HG03571 (cell line): ENCODE results near the gene OR4E1.
"Not testable (repeated sequence)": the region's sequence is repeated elsewhere in the genome, so short reads cannot be mapped to it uniquely, and the experiment has no call there.

Experiments
- ATAC-seq: cut with Tn5 transposase; IDR thresholded peaks from one replicate; pipeline ENCODE4 v1.9.1; 2021; ENCODE audit not compliant: unreplicated experiment

Gene OR4E1

GRCh38 chr14:21673718-21674117 is at the start of gene OR4E1:
OR4E1 (minus strand) TSS chr14:21673818; CDS start chr14:21670935, 2,883 bp downstream.
- no peak for ATAC-seq

- ATAC-seq, result no peak
These were observed 47.9 kb upstream of the OR4E1 start for GRCh38 chr14:21721504-21721903.

DNA sequence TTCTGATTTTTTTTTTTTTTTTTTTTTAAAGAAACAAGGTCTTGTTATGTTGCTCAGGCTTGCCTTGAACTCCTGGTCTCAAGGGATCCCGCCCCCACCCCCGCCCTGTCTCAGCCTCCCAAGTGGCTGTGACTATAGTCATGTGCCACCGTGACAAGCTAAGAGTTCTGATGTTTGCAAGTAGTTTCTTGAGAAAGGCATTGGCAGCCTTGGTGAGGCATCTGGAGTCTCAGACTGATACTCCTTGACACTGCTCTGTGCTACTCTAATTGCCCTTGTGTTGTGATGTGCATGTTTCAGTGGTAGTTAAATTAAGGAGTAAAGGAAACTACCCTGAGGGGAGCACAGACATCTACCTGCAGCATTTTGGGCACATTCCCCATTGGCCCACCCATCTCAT is 46.2 kb upstream of the OR4E1 start:
- no peak for ATAC-seq

GRCh38 chr14:21714318-21714929 is 40.8 kb upstream of the OR4E1 start:
- ATAC-seq, result no peak

- ATAC-seq, result no peak
These were observed 38.4 kb upstream of the OR4E1 start for GRCh38 chr14:21712036-21712435.

DNA sequence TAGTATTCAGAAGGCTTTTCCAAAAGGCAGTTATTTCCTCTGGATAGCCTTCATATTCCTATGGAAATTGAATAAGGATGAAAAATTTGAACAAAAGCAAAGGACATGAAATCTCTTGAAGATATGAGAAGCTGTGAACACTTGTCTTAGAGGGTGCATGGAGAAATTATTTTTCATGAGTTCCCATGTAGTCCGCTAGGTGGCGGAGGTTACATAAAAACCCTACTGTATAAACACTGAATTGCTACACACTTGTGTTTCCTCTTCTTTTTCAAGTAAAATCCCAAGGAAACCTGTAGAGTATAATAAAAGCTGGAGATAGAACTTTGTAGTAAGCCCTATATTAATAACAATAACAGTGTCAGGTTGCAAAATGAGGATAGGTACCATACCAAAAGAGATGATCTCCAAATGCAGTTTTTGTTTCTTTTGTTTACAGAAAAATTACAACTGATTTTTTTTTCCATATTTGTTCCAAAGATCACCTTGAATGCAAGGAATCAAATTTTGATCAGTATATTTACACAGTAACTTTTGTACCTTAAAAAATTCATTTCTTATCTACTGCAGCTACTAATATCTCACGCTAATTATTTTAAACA is 37.8 kb upstream of the OR4E1 start:
- ATAC-seq, result no peak

DNA sequence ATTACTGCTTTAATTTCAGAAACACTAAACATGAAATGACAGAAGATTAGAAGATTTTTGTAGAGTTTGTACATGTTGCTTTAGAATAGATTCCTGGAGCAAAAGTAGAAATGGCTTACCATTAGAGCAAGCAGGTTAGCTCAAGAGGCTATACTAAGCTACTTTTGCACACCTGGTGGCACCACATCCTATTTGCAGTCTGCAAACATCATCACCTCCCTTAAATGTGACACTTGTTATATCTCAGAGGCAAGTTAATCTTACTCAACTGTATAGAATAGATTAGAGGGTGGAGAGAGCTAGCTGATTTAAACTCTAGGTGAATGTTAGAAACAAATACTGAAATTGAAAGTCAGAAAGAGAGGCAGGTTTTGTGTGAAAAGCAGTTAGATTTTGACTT is 30.7 kb upstream of the OR4E1 start:
- ATAC-seq, result no peak

DNA sequence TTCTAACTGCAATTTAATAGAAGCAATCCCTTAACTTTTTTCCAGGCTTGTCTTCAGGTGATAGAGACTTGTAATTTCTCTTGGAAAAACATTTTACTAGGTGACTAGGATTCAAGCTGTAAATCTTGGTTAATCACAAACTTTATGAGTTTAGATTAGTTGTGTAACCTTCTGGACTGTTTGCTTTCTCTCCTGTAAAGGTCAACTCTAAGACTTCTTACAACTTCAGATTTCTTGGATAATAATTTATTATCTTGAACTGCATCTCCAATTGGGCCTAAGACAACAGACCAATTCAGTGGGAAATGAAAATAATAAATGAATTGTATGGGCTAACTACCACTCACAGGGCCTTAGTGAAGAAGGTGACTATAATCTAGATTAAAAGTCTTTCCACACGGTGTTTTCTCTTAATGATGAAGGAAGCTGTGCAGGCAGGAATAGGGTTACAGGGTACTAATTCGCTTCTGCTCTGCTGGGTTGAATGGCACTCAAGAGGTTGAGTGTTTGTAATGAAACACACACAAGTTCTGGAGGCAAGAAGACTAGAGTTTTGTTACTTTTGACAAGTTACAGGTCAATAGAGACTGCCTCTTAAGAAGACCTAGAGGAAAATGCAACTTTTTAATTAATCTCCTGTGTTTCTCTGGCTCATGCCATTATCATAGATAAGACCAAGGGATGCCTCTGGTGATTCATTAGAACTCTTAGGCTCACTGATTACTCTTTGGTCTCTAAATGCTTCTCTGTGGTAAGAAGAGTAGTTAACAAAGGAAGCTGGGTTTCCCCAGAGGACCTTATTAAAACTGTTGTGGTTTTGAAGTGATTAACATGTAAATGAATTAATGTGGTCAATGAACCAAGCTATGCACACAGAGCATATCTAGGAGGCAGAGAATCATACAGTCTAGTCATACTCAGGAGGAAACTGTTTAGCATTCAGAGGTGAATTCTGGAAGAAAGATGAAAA is 30.0 kb upstream of the OR4E1 start:
- no peak for ATAC-seq

- ATAC-seq, result no peak
These were observed 28.7 kb upstream of the OR4E1 start for GRCh38 chr14:21702316-21702715.

GRCh38 chr14:21699551-21699950 is 25.9 kb upstream of the OR4E1 start:
- no peak for ATAC-seq

DNA sequence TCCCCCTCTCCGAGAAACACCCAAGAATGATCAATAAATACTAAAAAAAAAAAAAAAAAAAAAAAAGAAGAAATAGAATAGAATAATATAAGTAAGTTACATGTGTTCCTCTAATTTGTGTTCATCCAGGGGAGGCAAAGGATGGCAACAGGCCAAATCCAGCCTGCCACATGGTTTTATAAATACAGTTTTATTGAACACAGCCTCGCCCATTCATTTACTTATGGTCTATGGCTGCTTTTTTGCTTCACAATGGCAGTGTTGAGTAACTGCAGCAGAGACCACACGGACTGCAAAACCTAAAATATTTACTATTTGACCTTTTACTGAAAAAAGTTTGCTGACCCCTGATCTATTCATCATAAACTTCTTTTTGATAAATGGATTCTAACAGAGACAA is 24.9 kb upstream of the OR4E1 start:
- not testable (repeated sequence) for ATAC-seq

DNA sequence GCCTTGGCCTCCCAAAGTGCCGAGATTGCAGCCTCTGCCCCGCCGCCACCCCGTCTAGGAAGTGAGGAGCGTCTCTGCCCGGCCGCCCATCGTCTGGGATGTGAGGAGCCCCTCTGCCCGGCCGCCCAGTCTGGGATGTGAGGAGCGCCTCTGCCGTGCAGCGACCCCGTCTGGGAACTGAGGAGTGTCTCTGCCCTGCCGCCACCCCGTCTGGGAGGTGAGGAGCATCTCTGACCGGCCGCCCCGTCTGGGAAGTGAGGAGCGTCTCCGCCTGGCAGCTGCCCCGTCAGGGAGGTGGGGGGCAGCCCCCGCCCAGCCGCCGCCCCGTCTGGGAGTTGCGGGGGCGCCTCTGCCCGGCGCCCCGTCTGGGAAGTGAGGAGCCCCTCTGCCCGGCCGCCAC is 24.0 kb upstream of the OR4E1 start:
- ATAC-seq, result not testable (repeated sequence)

GRCh38 chr14:21694425-21694824 is 20.8 kb upstream of the OR4E1 start:
- ATAC-seq, result no peak

- no peak for ATAC-seq
These were observed 12.8 kb upstream of the OR4E1 start for GRCh38 chr14:21686468-21686867.

DNA sequence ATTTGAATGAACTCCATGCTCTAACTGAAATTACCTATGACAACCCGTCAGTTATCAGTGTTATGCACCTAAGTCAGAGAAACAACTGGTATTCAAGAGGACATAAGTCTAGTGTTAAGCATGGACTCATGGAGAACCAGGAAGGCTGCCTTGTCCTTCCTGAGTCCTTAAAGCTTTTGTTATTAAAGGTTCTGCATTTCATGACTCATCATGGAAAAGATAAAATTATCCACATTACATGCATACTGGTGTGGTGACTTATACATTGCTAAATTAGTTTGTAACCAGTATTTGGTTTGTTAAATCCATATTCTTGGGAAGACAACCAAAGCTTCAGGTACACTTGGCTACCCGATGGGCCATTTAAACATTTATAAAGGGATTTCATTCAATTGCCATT is 6.5 kb upstream of the OR4E1 start:
- ATAC-seq, result no peak

- ATAC-seq, result no peak
These were observed 1.9 kb upstream of the OR4E1 start for GRCh38 chr14:21675566-21675965.

DNA sequence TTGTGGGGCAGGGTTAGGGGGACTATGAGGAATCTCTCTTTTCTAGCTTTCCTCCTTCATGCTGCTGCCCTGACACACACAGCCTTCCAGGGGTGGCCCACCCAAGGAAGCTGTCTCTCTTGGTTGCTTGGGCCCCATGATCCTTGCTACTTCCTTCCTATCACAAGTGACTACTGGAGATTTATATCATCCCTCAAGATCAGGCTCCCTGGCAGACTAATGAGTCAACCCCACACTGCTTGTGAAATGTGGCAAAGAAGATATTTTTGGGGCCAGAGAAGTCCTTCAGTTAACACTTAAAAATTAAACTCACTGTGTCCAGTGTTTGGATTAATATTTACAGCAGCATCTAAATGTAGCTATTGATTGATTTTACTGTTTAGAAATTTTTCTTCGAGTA is 1.5 kb downstream of the OR4E1 start:
- ATAC-seq, result no peak

GRCh38 chr14:21671371-21671770 is 2.2 kb downstream of the OR4E1 start:
- ATAC-seq, result no peak

DNA sequence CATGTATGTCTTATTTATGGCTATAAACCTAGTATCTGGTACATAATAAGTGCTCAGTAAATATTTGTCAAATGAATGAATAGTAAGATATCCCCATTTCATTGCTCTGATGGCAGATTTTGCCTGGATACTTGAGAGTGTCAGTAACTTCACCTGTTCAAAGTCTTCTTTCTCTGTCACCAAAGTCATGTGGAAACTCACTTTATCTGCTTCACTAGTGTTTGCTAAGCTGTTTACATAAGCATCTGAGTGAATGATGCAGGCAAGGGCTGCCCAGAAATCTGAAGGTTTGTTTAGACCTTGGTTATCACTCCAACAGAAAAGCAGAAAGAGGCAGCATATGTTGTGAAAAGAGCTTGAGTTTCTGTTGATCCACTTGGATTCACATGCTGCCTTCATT is 4.3 kb downstream of the OR4E1 start:
- ATAC-seq, result no peak

GRCh38 chr14:21668377-21668776 is 5.2 kb downstream of the OR4E1 start:
- no peak for ATAC-seq

DNA sequence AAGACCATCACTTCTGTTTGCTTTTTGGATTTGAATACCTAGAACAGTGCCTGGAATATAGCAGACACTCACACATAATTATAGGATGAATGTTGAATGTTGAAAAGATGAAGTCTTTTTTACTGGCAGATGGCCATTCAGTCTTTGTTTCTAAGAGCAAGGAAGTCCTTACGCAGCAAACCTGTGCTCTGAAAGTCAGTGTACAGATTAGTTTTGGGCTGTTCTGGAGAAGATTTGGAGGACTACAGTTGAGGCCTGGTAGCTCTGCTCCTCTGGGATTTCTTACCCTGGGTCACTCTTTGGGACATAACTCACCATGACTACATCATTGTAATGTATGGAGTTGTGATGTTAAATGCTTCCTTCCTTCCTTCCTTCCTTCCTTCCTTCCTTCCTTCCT is 16.6 kb downstream of the OR4E1 start:
- ATAC-seq, result no peak

GRCh38 chr14:21654215-21654614 is 19.4 kb downstream of the OR4E1 start:
- no peak for ATAC-seq
